HCT116 (cell line): ENCODE results near the gene RASAL2. TPM values are rescaled to one million over a fixed set of nuclear protein-coding genes. Genes with fewer than 3 reads are reported as not detected.

Experiments used
- ATAC-seq: fragments of 200-7000 bp; cut with Tn5 transposase; 2 replicates; pipeline ENCODE4 v1.9.1; 2020; ENCODE audit warnings: mild to moderate bottlenecking, moderate library complexity
- BruUV-seq: library from RNA; stranded (reverse); fragments of 400-500 nt; replicated peaks from 2 replicates; lab custom pipeline; 2021; lab: Mats Ljungman, UMichigan
- CTCF ChIA-PET: fragments of 300-600 bp; sonication (Branson Sonifier 250); formaldehyde crosslinking; loops from one replicate; lab custom pipeline; 2021; ENCODE audit warnings: antibody characterized with exemption; lab: Charles Lee
- POLR2A ChIA-PET: fragments of 300-600, 350-600 bp; sonication (Branson Sonifier 250); formaldehyde crosslinking; loops from one replicate; lab custom pipeline; 2021; ENCODE audit warnings: antibody characterized with exemption; lab: Charles Lee
- RAD21 ChIA-PET, 2 experiments: fragments of 300-600 bp; sonication (Branson Sonifier 250); formaldehyde crosslinking; loops; one replicate each; lab custom pipeline; 2023; ENCODE audit warnings: low total read pairs in 2 of 2; ENCODE audit not compliant: uncharacterized antibody in 2 of 2, unreplicated experiment in 2 of 2, low non-redundant PET in 1 of 2; lab: Charles Lee
- DNase-seq: peaks from one replicate; pipeline ENCODE4 v3.0.0-alpha.2; 2010; ENCODE audit warnings: low read depth, low spot score
- H2AFZ ChIP-seq: fragments of 200-600 bp; shearing (Covaris generic), sonication (generic); 2 replicates; pipeline ENCODE4 v1.6.1; 2017; ENCODE audit warnings: low read depth, mixed run types, mixed read lengths, antibody characterized with exemption, low read length; ENCODE audit not compliant: poor library complexity, severe bottlenecking
- H3K27ac ChIP-seq: 2 replicates; pipeline ENCODE4 v1.5.1; 2012; ENCODE audit warnings: low read depth, low read length
- H3K27me3 ChIP-seq: fragments of 200-600 bp; sonication (generic); 2 replicates; pipeline ENCODE4 v1.6.1; 2016; ENCODE audit warnings: mixed run types, low read length, mixed read lengths; ENCODE audit not compliant: insufficient read depth
- H3K36me3 ChIP-seq, 2 experiments: fragments of 200-500 bp in 1 of 2; fragments of 200-600 bp in 1 of 2; sonication (Bioruptor generic) in 1 of 2; sonication (generic) in 1 of 2; 2 replicates each; pipeline versions ENCODE4 v1.5.1 to v1.6.1; 2014 to 2016; ENCODE audit warnings: low read length in 2 of 2, inconsistent platforms in 1 of 2, mixed read lengths in 1 of 2, mixed run types in 1 of 2; ENCODE audit not compliant: insufficient read depth in 2 of 2, control insufficient read depth in 1 of 2
- H3K4me1 ChIP-seq, 2 experiments: fragments of 200-600 bp in 1 of 2; sonication (generic) in 1 of 2; 2 replicates each; pipeline versions ENCODE4 v1.5.1 to v1.6.1; 2012 to 2017; ENCODE audit warnings: low read length in 2 of 2, inconsistent platforms in 1 of 2, mild to moderate bottlenecking in 1 of 2, mixed read lengths in 1 of 2, mixed run types in 1 of 2, moderate library complexity in 1 of 2; ENCODE audit not compliant: insufficient read depth in 2 of 2, control insufficient read depth in 1 of 2
- H3K4me2 ChIP-seq: fragments of 200-600 bp; sonication (generic); 2 replicates; pipeline ENCODE4 v1.6.1; 2017; ENCODE audit warnings: mixed run types, low read length, mixed read lengths
- H3K4me3 ChIP-seq, 2 experiments: fragments of 200-600 bp in 1 of 2; sonication (generic) in 1 of 2; replicated peaks in 1 of 2; 2 replicates each; pipeline ENCODE4 v1.5.1; 2011 to 2016; ENCODE audit warnings: low read length in 2 of 2, control low read depth in 1 of 2, low read depth in 1 of 2, mild to moderate bottlenecking in 1 of 2, mixed read lengths in 1 of 2, mixed run types in 1 of 2
- H3K79me2 ChIP-seq: fragments of 200-600 bp; sonication (generic); 2 replicates; pipeline ENCODE4 v1.6.1; 2017; ENCODE audit warnings: mild to moderate bottlenecking, mixed run types, low read length, moderate library complexity, mixed read lengths; ENCODE audit not compliant: insufficient read depth
- H3K9ac ChIP-seq: fragments of 200-600 bp; sonication (generic); 2 replicates; pipeline ENCODE4 v1.6.1; 2016; ENCODE audit warnings: low read length, mixed read lengths
- H3K9me2 ChIP-seq: fragments of 200-600 bp; sonication (generic), shearing (Covaris generic); 2 replicates; pipeline ENCODE4 v1.6.1; 2017; ENCODE audit warnings: mixed run types, mild to moderate bottlenecking, moderate library complexity; ENCODE audit not compliant: insufficient read depth
- H3K9me3 ChIP-seq, 2 experiments: fragments of 200-500 bp in 1 of 2; fragments of 200-600 bp in 1 of 2; sonication (Bioruptor generic) in 1 of 2; sonication (generic) in 1 of 2; 2 replicates each; pipeline ENCODE4 v1.6.1; 2014 to 2017; ENCODE audit warnings: low read length in 2 of 2, mixed read lengths in 2 of 2, inconsistent platforms in 1 of 2, low read depth in 1 of 2, mild to moderate bottlenecking in 1 of 2, mixed run types in 1 of 2, moderate library complexity in 1 of 2; ENCODE audit not compliant: control insufficient read depth in 1 of 2, insufficient read depth in 1 of 2
- H4K20me1 ChIP-seq: fragments of 200-600 bp; sonication (generic), shearing (Covaris generic); 2 replicates; pipeline ENCODE4 v1.6.1; 2017; ENCODE audit warnings: mixed run types, mild to moderate bottlenecking, moderate library complexity; ENCODE audit not compliant: insufficient read depth
- CBX3 ChIP-seq: IDR thresholded peaks from 2 replicates; pipeline ENCODE4 v1.6.1; 2012; ENCODE audit warnings: low read depth
- CEBPB ChIP-seq: IDR thresholded peaks from 2 replicates; pipeline ENCODE4 v1.6.1; 2012; ENCODE audit warnings: low read depth
- JUND ChIP-seq: IDR thresholded peaks from 2 replicates; pipeline ENCODE4 v1.6.1; 2012
- RAD21 ChIP-seq: IDR thresholded peaks from 2 replicates; pipeline ENCODE4 v1.6.1; 2012; ENCODE audit warnings: low read depth, mild to moderate bottlenecking
- SP1 ChIP-seq: IDR thresholded peaks from 2 replicates; pipeline ENCODE4 v1.6.1; 2012; ENCODE audit warnings: low read depth
- TCF7L2 ChIP-seq: IDR thresholded peaks from 2 replicates; pipeline ENCODE4 v1.7.0; 2011; ENCODE audit warnings: borderline replicate concordance, inconsistent platforms; ENCODE audit not compliant: insufficient read depth, insufficient read length; ENCODE audit errors: extremely low read depth
- YY1 ChIP-seq: IDR thresholded peaks from 2 replicates; pipeline ENCODE4 v1.6.1; 2011; ENCODE audit warnings: low read length, low read depth, moderate library complexity, mild to moderate bottlenecking; ENCODE audit not compliant: insufficient replicate concordance; ENCODE audit errors: extremely low read depth
- ZFX ChIP-seq: fragments of 450-650 bp; IDR thresholded peaks from 2 replicates; pipeline ENCODE4 v1.6.1; 2017
- ZNF274 ChIP-seq: fragments of 200-500 bp; sonication (Bioruptor generic); IDR thresholded peaks from 2 replicates; pipeline ENCODE4 v1.6.1; 2014; ENCODE audit warnings: mild to moderate bottlenecking, low read depth, low read length, inconsistent platforms
- intact Hi-C: fragments of 100-400 bp; cut with micrococcal nuclease; formaldehyde crosslinking; loops from 2 replicates; pipeline ENCODE4 v1.10.0; 2022
- total RNA-seq: library from RNA; stranded (reverse); gene quantifications from one replicate; pipeline ENCODE4 v1.2.1, GENCODE V29; 2021; ENCODE audit not compliant: unreplicated experiment
- TF ChIP-seq, protein P1 (sequence below): IDR thresholded peaks from 2 replicates; pipeline ENCODE4 v1.6.1; 2012; ENCODE audit warnings: low read depth
- TF ChIP-seq, protein P2 (sequence below): IDR thresholded peaks from 2 replicates; pipeline ENCODE4 v1.6.1; 2012

RASAL2 gene
- total RNA-seq, 1 experiment from 2014 or later, result 11.7 TPM

DNA sequence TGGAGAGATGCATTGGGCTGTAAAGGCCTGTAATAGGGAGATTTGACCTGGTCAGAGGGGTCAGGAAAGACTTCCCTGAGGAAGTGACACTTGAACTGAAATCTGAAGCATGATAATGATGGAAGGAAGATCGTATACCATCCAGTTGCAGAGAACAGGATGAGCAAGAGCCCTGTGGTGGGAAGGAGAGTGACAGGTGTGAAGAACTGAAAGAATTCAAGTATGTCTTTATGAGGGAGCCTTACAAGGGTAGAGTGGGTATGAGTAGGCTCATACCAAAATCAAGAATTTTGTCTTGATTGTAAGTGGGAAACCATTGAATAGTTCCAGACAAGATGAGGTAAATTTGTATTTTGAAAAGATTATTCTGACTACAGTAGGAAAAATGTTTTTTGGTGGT is 129.4 kb downstream of the RASAL2 start:
- no peak overlapping the region for H3K4me2 ChIP-seq
- POLR2A ChIA-PET, result no interaction called here
- H3K79me2 ChIP-seq, result peaks cover 14% of the 10 kb centered on the region; the same call in 1 of the 2 replicates
- CTCF ChIA-PET, result no interaction called here
- no peaks in the 10 kb centered on the region for H3K4me1 ChIP-seq
- H3K9ac ChIP-seq, result no peak overlapping the region
- no peak for ATAC-seq
- no peak for DNase-seq
- no peak overlapping the region for H3K4me3 ChIP-seq
- no peaks in the 10 kb centered on the region for H4K20me1 ChIP-seq
- H3K36me3 ChIP-seq, result no peaks in the 10 kb centered on the region
- no peak overlapping the region for H2AFZ ChIP-seq
- intact Hi-C loops, result no loop called here
- RAD21 ChIA-PET, result no interaction called here
- no peaks in the 10 kb centered on the region for H3K9me2 ChIP-seq
- H3K9me3 ChIP-seq, result no peaks in the 10 kb centered on the region
- no peak overlapping the region for H3K27ac ChIP-seq
- BruUV-seq, result no TSS peak
- H3K27me3 ChIP-seq, result no peaks in the 10 kb centered on the region
- TF ChIP-seq, protein P1, sequence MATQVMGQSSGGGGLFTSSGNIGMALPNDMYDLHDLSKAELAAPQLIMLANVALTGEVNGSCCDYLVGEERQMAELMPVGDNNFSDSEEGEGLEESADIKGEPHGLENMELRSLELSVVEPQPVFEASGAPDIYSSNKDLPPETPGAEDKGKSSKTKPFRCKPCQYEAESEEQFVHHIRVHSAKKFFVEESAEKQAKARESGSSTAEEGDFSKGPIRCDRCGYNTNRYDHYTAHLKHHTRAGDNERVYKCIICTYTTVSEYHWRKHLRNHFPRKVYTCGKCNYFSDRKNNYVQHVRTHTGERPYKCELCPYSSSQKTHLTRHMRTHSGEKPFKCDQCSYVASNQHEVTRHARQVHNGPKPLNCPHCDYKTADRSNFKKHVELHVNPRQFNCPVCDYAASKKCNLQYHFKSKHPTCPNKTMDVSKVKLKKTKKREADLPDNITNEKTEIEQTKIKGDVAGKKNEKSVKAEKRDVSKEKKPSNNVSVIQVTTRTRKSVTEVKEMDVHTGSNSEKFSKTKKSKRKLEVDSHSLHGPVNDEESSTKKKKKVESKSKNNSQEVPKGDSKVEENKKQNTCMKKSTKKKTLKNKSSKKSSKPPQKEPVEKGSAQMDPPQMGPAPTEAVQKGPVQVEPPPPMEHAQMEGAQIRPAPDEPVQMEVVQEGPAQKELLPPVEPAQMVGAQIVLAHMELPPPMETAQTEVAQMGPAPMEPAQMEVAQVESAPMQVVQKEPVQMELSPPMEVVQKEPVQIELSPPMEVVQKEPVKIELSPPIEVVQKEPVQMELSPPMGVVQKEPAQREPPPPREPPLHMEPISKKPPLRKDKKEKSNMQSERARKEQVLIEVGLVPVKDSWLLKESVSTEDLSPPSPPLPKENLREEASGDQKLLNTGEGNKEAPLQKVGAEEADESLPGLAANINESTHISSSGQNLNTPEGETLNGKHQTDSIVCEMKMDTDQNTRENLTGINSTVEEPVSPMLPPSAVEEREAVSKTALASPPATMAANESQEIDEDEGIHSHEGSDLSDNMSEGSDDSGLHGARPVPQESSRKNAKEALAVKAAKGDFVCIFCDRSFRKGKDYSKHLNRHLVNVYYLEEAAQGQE, result no peak
- no peak for TF ChIP-seq SP1
- TF ChIP-seq, protein P2, sequence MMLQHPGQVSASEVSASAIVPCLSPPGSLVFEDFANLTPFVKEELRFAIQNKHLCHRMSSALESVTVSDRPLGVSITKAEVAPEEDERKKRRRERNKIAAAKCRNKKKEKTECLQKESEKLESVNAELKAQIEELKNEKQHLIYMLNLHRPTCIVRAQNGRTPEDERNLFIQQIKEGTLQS, result no peak

DNA sequence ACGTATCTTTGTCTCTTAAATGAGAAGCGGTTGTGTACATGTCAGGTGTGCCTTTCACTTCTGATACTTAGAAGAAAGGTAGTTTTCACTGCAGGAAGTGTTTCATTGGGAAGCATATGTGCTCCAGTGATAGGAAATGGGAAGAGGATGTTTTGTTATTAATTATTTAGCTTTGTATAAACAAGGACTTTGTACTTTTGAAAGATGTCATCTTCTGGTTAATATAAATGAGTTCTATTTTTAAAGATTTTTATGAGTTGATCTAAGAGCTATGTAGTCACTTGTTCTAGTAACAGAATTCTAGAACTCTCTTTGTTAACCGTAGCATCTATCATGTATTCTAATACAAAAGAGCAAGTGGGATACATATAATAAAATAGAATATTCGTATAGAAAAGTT is 130.5 kb downstream of the RASAL2 start:
- ChIA-PET RAD21 (no interaction called here), CTCF (no interaction called here), POLR2A (no interaction called here)
- Histone ChIP-seq H2AFZ (no peak overlapping the region), H3K27me3 (no peaks in the 10 kb centered on the region), H3K4me3 (no peak overlapping the region), H3K9ac (no peak overlapping the region), H3K36me3 (no peaks in the 10 kb centered on the region), H3K4me2 (no peak overlapping the region), H3K79me2 (peaks cover 14% of the 10 kb centered on the region; the same call in 1 of the 2 replicates), H4K20me1 (no peaks in the 10 kb centered on the region), H3K9me2 (no peaks in the 10 kb centered on the region), H3K9me3 (no peaks in the 10 kb centered on the region), H3K4me1 (no peaks in the 10 kb centered on the region), H3K27ac (no peak overlapping the region)
- DNase-seq (no peak), ATAC-seq (no peak)
- no TSS peak for BruUV-seq
- TF ChIP-seq RAD21, result no peak
- TF ChIP-seq TCF7L2, result no peak
- no peak for TF ChIP-seq JUND
- no peak for TF ChIP-seq CEBPB
- TF ChIP-seq YY1, result no peak
- no peak for TF ChIP-seq SP1
- no peak for TF ChIP-seq ZFX
- TF ChIP-seq ZNF274, result no peak
- TF ChIP-seq CBX3, result no peak
- intact Hi-C loops, result no loop called here
